Measurements from ENCODE around the gene AP1M2.
"Not testable (repeated sequence)": the region's sequence is repeated elsewhere in the genome, so short reads cannot be mapped to it uniquely, and the experiment has no call there.

The AP1M2 gene

DNA sequence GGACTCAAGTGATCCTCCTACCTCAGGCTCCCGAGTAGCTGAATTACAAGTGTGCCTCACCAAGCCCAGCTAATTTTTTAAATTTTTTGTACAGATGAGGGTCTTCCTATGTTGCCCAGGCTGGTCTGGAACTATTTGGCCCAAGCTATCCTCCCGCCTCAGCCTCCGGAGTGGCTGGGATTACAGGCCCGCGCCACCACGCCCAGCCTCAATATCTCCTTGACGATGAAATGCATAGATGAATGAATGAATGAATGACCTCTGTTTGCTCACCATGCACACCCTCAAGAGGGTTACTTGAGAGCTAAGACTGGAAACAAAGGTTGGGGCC is 14.9 kb upstream of the AP1M2 start:
- DNase-seq (ENCODE audit: low read depth) = no peak

DNA sequence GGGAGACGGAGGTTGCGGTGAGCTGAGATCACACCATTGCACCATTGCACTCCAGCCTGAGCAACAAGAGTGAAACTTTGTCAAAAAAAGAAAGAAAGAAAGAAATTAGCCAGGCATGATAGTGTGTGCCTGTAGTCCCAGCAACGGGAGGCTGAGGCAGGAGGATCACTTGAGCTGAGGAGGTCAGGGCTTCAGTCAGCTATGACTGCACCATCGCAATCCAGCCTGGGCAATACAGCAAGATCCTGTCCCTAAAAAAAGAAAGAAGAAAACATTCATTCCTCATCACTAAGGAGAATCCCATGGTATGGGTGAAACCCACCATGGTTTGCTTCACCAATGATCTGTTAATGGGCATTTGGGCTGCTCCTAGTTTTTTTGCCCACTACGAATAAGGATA is 13.0 kb upstream of the AP1M2 start:
- DNase-seq (ENCODE audit: low read depth) = no peak

DNA sequence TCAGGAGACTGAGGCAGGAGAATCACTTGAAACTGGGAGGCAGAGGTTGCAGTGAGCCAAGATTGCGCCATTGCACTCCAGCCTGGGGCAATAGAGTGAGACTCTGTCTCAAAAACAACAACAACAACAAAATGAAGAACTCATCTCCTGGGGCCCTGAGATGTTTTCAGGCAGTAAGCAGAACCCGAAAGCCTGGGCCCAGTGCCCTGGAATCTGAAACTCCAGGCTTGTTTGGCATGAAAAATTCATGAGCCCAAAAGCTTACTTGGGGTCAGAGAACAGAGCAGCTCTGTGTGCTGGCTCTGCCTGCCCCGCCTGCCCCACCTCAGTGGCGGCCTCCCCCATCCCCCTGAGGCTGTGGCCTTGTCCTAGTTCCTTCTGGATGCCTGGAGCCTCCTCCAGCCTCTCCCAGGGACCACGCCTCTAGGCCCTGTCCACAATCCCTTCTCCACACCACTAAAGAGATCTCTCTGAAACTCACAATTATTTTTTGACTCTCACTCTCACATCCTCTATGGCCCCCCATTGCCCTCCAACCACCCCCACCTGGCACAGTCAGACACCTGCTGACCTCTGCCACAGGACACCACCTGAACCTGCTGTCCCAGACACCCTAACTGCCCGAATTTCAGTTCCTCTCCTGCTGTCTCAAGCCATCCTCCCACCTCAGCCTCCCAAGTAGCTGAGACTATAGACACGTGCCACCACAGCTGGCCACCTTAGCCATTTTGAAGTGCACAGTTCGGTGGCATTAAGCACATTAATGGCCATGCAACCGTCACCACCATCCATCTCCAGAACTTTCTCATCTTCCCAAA is 6.9 kb upstream of the AP1M2 start:
- no peak for DNase-seq (ENCODE audit: low read depth)

DNA sequence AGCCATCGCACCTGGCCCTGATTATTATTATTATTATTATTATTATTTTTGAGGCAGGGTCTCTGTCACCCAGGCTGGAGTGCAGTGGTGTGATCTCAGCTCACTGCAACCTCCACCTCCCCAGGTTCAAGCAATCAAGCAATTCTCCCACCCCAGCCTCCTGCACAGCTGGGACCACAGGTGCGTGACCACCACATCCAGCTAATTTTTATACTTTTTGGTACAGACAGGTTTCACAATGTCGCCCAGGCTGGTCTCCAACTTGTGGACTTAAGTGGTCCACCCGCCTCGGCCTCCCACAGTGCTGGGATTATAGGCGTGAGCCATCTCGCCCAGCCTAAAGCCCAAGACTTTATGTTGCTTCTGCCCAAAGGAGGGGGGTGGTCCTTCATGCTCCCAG is 6.0 kb upstream of the AP1M2 start:
- DNase-seq (ENCODE audit: low read depth) = no peak

DNA sequence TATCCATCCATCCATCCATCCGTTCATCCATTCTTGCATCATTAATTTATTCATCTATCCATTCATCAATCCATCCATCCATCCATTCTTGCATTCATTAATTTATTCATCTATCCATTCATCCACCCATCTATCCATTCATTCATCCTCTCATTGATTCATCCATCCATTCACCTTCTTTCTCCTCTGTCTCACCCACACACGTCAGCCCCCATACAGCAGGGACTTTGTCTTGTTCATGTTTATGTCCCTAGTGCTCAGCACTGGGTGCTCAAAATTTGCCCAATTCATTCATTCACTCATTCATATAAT is 683 bp upstream of the AP1M2 start:
- DNase-seq (ENCODE audit: low read depth) = no peak

DNA sequence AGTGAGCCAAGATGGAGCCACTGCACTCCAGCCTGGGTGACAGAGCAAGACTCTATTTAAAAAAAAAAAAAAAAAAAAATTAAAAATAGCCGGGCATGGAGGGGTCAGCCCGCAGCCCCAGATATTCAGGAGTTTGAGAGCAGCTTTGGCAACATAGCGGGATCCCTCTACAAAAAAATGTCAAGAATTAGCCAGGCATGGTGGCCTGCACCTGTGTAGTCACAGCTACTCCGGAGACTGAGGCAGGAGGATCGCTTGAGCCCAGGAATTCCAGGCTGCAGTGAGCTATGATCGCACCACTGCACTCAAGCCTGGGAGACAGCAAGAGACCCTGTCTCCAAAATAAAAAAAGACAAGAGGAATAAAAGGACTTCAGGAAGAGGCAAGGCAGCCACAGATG is 716 bp downstream of the AP1M2 start:
- DNase-seq (ENCODE audit: low read depth) = no peak

DNA sequence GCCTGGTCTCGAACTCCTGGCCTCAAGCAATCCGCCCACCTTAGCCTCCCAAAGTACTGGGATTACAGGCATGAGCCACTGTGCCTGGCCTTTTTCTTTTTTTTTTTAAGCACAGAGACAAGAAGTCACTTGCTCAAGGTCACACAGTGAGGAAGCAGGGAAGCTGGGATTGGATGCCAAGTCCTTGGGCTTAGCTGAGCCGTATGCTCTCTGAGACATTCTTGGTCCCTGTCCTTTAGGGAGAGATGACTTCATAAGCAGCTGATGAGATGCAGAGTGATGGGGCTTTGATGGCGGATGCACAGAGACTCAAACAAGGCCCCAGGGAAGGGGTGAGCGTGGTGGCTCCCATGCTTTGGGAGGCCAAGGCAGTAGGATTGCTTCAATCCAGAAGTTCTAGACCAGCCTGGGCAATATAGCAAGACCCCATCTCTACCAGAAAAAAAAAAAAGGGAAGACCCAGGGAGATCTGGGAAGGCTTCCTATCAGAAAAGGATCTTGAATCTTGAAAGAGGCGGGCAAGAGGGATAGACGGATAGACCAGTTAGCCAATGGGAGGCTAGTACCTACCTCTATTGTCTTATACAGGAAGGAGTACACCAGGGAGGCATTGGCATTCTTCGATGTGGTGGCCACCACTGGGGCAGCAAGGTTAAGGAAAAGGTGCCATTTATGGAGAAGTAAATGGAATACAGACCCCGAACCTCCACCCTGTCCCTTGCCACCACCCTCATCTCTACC is 3.9 kb downstream of the AP1M2 start:
- DNase-seq (ENCODE audit: low read depth) = no peak

DNA sequence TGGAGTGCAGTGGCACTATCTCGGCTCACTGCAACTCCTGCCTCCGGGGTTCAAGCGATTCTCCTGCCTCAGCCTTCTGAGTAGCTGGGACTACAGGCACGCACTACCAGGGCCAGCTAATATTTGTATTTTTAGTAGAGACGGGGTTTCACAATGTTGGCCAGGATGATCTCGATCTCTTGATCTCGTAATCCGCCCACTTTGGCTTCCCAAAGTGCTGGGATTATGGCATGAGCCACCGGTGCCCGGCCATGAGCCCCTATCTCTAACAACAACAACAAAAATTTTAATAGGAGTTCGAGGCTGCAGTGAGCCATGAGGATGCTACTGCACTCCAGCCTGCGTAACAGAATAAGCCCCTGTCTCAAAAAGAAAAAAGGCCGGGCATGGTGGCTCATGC is 5.0 kb downstream of the AP1M2 start:
- DNase-seq (ENCODE audit: low read depth) = no peak

DNA sequence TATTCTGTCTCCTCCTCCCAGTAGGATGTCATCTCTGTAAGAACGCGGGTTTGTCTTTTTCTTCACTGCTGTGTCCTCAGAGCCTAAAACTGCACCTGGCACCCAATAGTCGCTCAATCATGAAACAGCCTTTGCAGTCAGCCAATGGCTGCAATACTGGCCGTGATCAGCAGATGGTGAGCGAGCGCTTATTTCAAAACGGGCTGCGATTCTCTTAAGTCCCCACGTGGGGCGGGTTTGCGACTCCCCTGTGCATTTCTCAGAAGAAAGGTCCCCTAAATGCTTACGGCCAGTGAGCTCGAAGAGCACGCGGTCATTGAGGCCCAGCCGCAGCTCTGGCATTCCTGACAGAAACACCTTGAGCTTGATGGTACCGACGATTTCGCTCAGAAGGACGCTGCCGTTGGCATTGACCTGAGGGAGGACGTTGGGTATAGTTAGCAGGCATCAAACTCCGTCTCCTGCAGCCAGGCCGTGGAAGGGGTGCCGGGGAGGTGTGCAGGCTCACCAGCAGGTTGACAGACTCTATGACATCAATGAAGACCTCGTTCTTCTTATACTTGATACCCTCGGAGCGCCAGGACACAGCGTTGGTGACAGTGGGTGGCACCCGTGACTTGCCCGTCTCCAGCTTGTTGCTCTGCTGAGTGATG is 6.0 kb downstream of the AP1M2 start:
- DNase-seq (ENCODE audit: low read depth) = peak; percentile 72

DNA sequence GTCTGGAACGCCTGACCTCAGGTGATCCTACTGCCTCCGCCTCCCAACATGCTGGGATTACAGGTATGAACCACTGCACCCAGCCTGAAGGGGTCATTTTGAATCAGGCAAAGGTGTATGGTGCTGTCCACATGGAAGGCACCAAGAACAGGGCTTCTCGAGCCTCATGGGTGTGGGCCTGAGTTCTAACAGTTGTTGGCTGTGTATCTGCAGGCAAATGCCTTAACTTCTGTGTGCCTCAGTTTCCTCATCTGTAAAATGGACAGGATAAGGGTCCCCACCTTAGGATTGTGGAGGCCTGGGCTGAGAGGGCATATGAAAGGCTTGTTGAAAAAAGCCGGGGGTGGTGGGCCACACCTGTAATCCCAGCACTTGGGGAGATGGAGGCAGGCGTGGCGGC is 9.2 kb downstream of the AP1M2 start:
- no peak for DNase-seq (ENCODE audit: low read depth)

DNA sequence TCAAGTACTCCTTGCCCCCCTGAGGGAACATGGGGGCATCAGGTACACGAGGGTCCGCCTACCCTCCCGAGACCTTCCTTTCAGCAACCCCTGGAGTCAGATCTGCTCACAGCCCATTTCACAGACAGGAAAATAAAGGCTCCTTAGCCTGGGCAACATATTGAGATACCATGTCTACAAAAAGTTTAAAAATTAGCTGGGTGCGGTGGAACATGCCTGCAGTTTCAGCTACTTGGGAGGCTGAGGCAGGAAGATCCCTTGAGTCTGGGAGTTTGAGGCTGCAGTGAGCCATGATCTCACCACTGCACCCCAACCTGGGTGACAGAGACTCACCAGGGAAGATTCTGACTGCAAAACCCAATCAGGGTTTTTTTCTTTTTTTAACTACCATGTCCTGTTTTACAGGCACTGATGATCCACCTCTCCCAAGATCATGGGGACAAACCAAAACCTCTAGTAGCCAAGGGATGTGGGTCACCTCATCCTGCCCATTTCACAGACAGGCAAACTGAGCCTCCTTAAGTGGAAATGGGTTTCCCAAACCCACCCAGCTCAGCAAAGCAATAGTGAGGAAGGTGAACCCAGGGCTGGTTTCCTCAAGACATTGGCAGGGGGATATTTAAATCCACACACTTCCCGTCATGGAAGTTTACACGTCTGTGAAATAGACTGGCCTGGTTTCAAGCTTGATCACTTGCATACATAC is 11.9 kb downstream of the AP1M2 start:
- DNase-seq (ENCODE audit: low read depth) = no peak

DNA sequence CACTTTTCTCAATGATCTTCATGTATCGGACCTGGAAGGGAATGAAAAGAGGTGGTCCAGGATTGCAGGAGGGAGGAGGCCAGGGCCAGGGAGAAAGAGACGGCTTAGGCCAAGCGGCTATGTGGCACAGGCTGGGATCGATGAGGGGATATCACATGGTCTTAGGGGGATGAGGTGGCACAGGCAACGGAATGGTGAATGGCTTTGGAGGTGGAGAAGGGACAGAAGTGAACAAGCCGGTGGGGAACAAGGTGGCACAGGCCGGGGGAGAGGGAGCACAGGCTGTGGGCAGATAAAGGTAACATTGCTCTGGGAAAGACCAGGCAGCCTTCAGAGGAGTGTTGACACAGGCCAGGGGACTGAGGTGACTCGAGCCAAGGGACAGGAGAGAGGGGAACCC is 12.7 kb downstream of the AP1M2 start:
- DNase-seq (ENCODE audit: low read depth) = no peak

DNA sequence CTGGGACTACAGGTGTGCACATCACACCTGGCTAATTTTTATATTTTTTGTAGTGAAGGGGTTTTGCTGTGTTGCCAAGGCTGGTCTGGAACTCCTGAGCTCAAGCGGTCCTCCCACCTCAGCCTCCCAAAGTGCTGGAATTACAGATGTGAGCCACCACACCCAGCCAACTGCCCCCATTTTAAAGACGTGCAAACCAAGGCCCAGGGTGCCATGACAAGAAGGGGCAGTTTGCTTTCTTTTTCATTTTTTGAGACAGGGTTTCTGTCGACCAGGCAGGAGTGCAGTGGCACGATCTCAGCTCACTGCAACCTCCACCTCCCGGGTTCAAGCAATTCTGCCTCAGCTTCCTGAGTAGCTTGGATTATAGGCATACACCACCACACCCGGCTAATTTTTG is 13.3 kb downstream of the AP1M2 start:
- DNase-seq (ENCODE audit: low read depth) = not testable (repeated sequence)

DNA sequence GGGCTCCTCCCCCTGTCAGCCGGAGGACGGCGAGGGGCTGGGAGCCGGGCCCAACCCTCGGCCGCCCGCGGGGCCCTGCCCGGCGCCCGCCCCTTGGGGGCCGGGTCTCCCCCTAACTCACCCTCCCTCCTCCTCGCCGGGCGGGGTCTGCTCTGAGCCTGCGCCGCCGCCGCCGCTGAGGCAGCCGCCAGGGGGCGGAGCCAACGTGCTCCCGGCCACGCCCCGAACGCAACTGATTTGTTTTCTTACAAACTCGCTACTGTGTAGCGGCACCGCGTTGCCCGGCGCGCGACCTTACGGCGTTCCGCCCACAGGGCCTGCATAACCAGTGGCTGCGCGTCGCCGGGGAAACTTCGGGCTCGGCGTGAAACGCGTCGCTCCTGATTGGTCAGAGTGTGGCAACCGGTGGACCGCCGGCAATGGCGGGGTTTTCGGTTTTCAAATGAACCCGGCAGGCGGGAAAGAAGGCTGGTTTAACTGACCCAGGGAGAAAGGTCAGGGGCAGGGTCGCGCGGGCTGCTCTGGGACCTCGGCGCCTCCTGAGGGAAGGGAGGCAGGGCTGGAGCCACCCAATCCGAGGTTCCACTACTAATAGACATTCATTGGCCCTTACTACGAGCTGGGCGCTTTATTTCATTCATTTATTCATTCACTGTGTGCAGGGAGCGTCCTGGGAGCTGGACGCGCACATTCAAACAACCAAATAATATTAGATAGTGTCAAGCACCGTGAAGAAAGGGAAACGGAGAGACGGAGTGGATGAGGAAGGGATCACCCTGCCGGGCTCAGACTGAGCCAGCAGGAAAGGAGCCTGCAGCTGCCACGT is 18.1 kb downstream of the AP1M2 start, which contains the start of gene CDKN2D:
CDKN2D (minus strand) TSS at position 154 of the 826 bp plus-strand sequence. CDS start 326 bp downstream, outside the sequence.
- peak; percentile 99 for DNase-seq (ENCODE audit: low read depth)

DNA sequence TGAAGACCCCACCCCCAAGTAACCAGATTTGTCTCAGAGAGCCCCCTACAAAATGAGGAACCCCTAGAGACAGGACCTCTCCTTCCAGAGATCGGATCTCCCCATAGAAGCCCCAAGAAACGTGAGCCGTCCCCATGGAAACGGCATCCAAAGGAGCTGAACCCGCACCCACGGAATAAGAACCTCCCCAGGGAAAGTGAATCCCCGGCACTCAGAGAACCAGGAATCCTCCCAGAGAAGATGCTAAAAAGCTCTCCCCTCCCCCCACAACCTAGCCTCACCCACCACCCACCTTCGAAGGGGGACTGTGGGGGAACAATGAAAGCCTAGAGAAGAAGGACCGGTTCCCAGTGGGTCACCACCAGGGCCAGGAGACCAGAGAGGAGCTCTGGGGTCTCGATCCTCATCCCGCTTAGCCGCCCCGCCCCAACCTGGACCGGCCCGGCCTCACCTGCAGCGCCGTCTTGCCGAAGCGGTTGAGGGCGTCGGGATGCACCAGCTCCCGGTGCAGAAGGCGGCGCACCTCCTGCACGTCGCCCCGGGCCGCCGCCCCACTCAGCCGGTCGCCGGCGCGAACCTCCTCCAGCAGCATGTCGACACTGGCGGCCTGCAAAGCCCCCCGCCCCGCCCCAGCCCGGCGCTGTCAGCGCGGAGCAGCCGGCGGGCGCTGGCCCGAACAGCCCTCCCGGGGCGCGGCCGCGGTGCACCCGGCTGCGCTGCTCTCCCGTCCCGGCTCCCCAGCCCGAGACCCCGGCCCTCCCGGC is 18.9 kb downstream of the AP1M2 start:
- no peak for DNase-seq (ENCODE audit: low read depth)

DNA sequence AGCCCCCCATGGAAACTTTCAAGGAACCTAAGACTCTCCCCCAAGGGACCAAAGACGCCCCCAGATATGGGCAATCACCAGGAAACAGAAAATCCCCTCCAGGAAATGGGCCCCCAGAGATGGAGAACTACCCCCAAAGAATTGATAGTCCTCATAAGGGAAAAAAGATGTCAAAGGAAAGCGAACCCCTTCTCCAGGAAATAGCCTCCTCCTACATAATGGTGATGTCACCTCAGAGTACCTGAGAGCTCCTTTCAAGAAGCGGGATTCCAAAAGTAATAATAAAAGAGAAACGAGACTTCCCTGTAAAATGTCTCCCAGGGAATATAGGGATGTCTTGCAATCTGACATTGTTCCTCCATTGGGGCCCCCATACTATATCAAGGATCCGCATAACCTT is 19.5 kb downstream of the AP1M2 start:
- DNase-seq (ENCODE audit: low read depth) = no peak

DNA sequence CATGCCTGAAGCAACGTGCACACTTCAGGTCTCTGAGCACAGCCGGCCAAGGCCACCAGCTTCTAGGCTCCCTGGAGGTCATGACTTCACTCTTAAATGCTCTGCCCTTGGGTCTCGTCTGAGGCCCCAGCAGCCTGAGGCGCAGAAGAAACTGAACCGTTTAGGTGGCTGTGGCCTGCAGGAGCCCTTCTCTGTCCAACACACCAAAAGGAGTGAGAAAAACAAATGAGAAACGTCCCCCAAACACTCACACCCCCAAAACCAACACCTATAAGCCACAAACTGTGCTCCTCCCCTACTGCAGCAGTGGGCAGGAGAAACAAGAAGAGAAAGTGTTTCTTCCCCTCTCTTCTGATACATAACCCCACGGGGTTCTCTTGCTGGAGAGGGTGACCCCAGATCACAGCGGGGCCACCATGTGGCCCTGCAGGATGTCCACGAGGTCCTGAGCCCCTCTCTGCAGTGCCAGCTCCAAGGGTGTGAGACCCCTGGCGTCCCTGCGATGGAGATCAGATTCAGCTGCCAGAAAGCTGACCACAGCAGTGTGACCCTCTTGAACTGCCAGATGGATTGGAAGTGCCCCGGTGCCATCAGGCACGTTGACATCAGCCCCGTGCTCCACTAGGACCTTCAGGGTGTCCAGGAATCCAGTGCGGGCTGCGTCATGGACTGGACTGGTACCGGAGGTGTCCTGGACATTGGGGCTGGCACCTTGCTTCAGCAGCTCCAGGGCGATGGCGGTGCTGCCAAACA is 20.3 kb downstream of the AP1M2 start:
- peak; percentile 45 for DNase-seq (ENCODE audit: low read depth)

DNA sequence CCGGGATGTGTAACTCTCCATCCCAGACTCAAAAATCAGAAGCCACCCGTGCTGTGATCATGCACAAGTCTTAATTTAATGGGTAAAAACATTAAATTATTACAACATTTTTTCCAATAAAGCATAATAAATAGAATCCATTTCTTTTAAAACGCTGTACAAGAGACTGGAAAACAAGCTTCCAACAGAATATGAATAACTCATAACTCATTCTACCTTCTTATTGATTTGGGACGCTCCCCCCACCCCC is 20.8 kb downstream of the AP1M2 start:
- DNase-seq (ENCODE audit: low read depth) = no peak

DNA sequence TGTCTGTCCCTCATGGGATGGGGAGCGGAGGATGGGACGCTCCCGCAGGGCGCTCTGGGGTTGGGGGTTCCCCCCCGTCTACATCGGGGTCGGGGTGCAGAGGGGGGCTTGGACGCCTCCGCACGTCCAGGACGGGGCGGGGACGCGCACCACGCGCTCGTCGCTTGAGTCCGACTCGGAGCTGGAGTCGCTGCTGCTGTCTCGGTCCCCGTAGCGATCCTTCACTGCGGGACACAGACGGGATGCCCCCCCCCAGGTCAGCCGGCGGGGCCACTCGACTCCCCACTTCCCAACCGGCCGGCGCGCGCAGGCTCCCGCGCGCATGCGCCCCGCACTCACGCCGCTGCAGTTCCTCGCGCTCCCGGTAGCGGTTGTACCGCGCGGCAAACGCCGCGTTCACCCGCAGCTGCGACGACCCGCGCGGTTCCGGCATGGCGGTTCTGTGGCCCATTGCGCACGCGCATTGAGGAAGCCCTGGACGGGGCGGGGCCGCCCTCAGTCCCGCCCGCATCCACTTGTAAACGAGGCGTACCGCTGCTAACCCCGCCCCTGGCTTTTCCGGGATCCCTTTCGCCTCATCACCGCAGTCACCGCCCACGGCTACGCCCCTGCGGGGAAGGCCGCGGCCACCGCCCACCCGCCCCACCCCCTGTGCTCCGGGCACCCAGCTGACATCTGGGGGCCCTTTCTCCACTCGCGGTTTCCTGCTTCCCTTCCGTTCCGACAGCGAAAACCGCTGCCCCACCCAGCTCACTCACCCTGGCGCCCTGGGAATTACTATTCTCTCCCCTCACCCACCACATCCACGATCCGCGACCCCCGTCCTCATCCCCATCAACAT is 21.3 kb downstream of the AP1M2 start, which contains the start of gene KRI1:
KRI1 (minus strand) TSS at position 444 of the 841 bp plus-strand sequence; CDS start at position 433, 11 bp downstream.
- peak; percentile 98 for DNase-seq (ENCODE audit: low read depth)

All from stimulated activated CD8-positive, alpha-beta memory T cell treated with anti-CD3 and anti-CD28 coated beads, Interleukin-12 subunit alpha, Interleukin-12 subunit beta, amount 100 ng/mL, for 4 hours (primary cell).